Measurements from ENCODE around the gene CNTNAP2. TPM values are rescaled to one million over a fixed set of nuclear protein-coding genes. Genes with fewer than 3 reads are reported as not detected.

The CNTNAP2 gene
- total RNA-seq, 4 donors from 2014 or later = not detected

DNA sequence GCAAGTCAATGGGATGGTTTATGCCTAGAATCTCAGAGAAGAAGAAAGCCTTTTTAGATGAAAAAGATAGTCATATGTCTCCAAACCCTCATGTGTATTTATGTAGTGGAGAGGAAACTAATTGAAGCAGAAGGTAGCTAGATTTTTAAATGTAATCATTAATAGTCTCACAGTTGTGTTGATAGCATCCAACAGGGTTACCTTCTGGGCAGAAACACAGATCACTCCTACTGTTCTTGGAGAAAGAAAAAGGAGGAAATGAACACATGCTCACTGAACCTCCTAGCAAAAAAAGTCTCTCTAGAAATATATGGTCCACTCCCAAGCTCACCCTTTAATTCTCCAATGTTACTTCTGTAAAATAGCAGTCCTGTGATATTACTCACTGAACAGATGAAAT, 1696.7 kb downstream of the CNTNAP2 start:
- TF ChIP-seq POLR2A (IDR thresholded peaks at IDR 0.05) = no peak
- TF ChIP-seq, protein P1, sequence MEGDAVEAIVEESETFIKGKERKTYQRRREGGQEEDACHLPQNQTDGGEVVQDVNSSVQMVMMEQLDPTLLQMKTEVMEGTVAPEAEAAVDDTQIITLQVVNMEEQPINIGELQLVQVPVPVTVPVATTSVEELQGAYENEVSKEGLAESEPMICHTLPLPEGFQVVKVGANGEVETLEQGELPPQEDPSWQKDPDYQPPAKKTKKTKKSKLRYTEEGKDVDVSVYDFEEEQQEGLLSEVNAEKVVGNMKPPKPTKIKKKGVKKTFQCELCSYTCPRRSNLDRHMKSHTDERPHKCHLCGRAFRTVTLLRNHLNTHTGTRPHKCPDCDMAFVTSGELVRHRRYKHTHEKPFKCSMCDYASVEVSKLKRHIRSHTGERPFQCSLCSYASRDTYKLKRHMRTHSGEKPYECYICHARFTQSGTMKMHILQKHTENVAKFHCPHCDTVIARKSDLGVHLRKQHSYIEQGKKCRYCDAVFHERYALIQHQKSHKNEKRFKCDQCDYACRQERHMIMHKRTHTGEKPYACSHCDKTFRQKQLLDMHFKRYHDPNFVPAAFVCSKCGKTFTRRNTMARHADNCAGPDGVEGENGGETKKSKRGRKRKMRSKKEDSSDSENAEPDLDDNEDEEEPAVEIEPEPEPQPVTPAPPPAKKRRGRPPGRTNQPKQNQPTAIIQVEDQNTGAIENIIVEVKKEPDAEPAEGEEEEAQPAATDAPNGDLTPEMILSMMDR (IDR thresholded peaks at IDR 0.05 in 4 of 5, conservative IDR thresholded peaks at IDR 0.05 in 1 of 5) = no peak
- Histone ChIP-seq H3K36me3 (no peaks in the 10 kb centered on the region), H3K9me3 (no peaks in the 10 kb centered on the region), H3K27ac (no peak overlapping the region), H3K4me3 (no peak overlapping the region), H3K4me1 (no peaks in the 10 kb centered on the region), H3K27me3 (no peaks in the 10 kb centered on the region)
- intact Hi-C loops (cut with DNase I; ENCODE audit: low total_unique reads) = no loop called here
- DNase-seq (no peak), ATAC-seq (no peak)
- in situ Hi-C loops (cut with MboI; ENCODE audit: low sequenced_read_pairs in 4 of 4) = loop anchor here in 1 of 4 donors (25.0 kb wide), 1 partner anchor 101 kb away; no protein-coding TSS in a partner anchor

DNA sequence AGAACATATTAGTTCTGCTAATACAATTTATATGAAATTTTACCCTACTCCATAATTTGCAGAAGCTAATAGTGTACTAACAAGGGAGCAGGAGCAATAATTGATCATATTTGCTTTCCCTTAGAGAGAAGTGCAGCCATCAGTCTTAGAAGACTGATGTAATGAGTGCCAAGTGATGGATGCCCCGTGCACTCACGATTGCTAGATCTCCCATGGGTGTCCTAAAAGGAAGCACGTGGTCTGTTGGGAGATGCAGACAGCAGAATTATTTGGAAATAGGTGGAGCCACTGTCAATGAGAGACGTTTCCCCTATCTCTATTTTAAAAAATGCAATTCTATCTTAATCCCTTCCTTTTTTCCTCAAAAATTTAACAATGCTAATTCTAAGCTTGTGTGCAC, 1701.7 kb downstream of the CNTNAP2 start:
- TF ChIP-seq, protein P1 (IDR thresholded peaks at IDR 0.05 in 4 of 5, conservative IDR thresholded peaks at IDR 0.05 in 1 of 5) = no peak
- no peak for TF ChIP-seq POLR2A (IDR thresholded peaks at IDR 0.05)

DNA sequence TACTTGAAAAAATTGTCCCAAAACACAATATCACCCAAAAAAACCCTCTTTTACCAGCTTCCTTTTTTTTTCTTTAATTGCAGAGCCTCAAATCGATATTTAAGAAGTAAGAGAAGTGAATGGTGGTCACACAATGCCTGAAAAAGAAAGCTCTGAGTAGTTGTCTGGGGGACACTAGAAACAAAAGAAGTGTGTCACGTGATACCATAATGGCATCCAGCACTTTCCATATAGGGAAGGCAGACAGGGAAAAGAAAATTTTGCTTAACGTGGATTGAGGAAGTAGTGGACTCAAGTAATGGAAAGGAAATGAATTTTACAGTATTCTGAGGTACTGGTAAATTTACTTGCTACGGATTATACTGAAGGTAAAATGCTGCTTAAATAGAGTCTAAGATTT, 1708.1 kb downstream of the CNTNAP2 start:
- Histone ChIP-seq H3K36me3 (no peaks in the 10 kb centered on the region), H3K9me3 (no peaks in the 10 kb centered on the region), H3K27ac (no peak overlapping the region), H3K27me3 (no peaks in the 10 kb centered on the region), H3K4me3 (no peak overlapping the region), H3K4me1 (no peaks in the 10 kb centered on the region)
- ATAC-seq (no peak), DNase-seq (no peak)
- TF ChIP-seq, protein P1 (IDR thresholded peaks at IDR 0.05 in 4 of 5, conservative IDR thresholded peaks at IDR 0.05 in 1 of 5) = no peak
- TF ChIP-seq POLR2A (IDR thresholded peaks at IDR 0.05) = no peak
- in situ Hi-C loops (cut with MboI; ENCODE audit: low sequenced_read_pairs in 4 of 4) = loop anchor here in 1 of 4 donors (25.0 kb wide), 1 partner anchor 112 kb away; no protein-coding TSS in a partner anchor
- intact Hi-C loops (cut with DNase I; ENCODE audit: low total_unique reads) = no loop called here

More for the DNA sequence above, 1701.7 kb downstream of the CNTNAP2 start:
- ATAC-seq (no peak), DNase-seq (no peak)
- Histone ChIP-seq H3K9me3 (no peaks in the 10 kb centered on the region), H3K4me1 (no peaks in the 10 kb centered on the region), H3K27ac (no peak overlapping the region), H3K27me3 (no peaks in the 10 kb centered on the region), H3K36me3 (no peaks in the 10 kb centered on the region), H3K4me3 (no peak overlapping the region)
- in situ Hi-C loops (cut with MboI; ENCODE audit: low sequenced_read_pairs in 4 of 4) (loop anchor here in 1 of 4 donors (25.0 kb wide), 1 partner anchor 106 kb away; no protein-coding TSS in a partner anchor), intact Hi-C loops (cut with DNase I; ENCODE audit: low total_unique reads) (no loop called here)

DNA sequence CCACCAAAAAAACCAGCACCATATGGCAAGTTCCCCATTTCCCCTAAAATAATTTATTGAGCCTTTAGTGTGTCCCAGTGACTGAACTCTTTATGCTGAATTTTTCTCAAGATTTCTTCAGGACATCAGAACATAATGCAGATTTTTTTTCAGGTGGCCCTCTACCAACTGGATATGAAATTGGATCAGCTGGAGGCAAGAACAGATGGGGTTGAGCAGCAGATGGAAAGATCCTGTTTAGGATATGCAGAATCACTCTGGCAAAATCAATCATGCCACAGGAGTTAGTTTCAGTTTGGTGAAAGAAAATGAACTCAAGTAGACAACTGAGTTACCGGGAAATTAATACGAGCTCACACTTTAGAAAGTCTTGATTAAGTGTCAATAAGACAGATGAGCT, 1712.4 kb downstream of the CNTNAP2 start:
- H3K27me3 ChIP-seq = no peaks in the 10 kb centered on the region
- no peak for TF ChIP-seq POLR2A (IDR thresholded peaks at IDR 0.05)
- TF ChIP-seq, protein P1 (IDR thresholded peaks at IDR 0.05 in 4 of 5, conservative IDR thresholded peaks at IDR 0.05 in 1 of 5) = no peak
- in situ Hi-C loops (cut with MboI; ENCODE audit: low sequenced_read_pairs in 4 of 4) (no loop called here), intact Hi-C loops (cut with DNase I; ENCODE audit: low total_unique reads) (no loop called here)
- H3K36me3 ChIP-seq = no peaks in the 10 kb centered on the region
- no peak for DNase-seq
- H3K27ac ChIP-seq = no peak overlapping the region
- H3K9me3 ChIP-seq = no peaks in the 10 kb centered on the region
- no peak overlapping the region for H3K4me3 ChIP-seq
- no peaks in the 10 kb centered on the region for H3K4me1 ChIP-seq
- no peak for ATAC-seq

DNA sequence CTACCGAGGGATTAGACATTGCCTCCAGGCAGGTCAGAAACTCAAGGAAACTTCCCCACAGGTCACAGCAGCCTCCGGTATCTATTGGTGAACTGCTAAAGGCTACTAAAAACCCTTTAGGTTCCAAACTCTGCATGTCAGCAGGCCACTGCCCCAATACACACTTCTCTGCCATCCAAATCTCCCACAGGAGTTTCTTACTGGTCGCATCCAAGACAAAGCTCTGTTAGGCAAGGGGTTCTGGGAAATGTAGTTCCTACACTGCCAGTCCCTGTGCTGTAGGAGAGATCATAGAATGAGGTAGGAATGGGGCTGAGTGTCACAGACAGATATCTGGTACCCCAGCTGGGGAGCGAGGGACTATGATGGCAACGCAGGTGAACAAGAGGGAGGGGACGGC, 1717.0 kb downstream of the CNTNAP2 start:
- no peak for DNase-seq
- Histone ChIP-seq H3K9me3 (no peaks in the 10 kb centered on the region), H3K4me1 (no peaks in the 10 kb centered on the region), H3K36me3 (no peaks in the 10 kb centered on the region), H3K4me3 (no peak overlapping the region), H3K27ac (no peak overlapping the region), H3K27me3 (no peaks in the 10 kb centered on the region)
- TF ChIP-seq, protein P1 (IDR thresholded peaks at IDR 0.05 in 4 of 5, conservative IDR thresholded peaks at IDR 0.05 in 1 of 5) = no peak
- no peak for TF ChIP-seq POLR2A (IDR thresholded peaks at IDR 0.05)
- no peak for ATAC-seq
- intact Hi-C loops (cut with DNase I; ENCODE audit: low total_unique reads) = no loop called here
- in situ Hi-C loops (cut with MboI; ENCODE audit: low sequenced_read_pairs in 4 of 4) = no loop called here

All from gastrocnemius medialis (tissue), 4 donors.